Gastroesophageal sphincter (tissue), 3 donors: ENCODE data around the gene ZMYND12.
"Not testable (repeated sequence)": the region's sequence is repeated elsewhere in the genome, so short reads cannot be mapped to it uniquely, and the experiment has no call there.

Experiments
- CTCF ChIP-seq, 4 experiments: fragments of 200-600 bp in 2 of 4; fragments of 450-650 bp in 2 of 4; sonication (generic) in 1 of 4; IDR thresholded peaks; one replicate each; pipeline ENCODE4 v1.5.1; 2017 to 2019; ENCODE audit warnings: antibody characterized with exemption in 4 of 4, mild to moderate bottlenecking in 2 of 4, moderate library complexity in 2 of 4
- EP300 ChIP-seq: sonication (generic); formaldehyde crosslinking; IDR thresholded peaks from one replicate; pipeline ENCODE4 v1.6.1; 2017; ENCODE audit warnings: antibody characterized with exemption, mild to moderate bottlenecking
- POLR2A ChIP-seq, 2 donors: fragments of 450-650 bp; IDR thresholded peaks; one replicate each; pipeline ENCODE4 v1.6.1; 2017; ENCODE audit warnings: antibody characterized with exemption in 2 of 2, mild to moderate bottlenecking in 2 of 2, moderate library complexity in 1 of 2

- TF ChIP-seq EP300; POLR2A (IDR thresholded peaks at IDR 0.05); CTCF (IDR thresholded peaks at IDR 0.05): not testable (repeated sequence)
Observed at GRCh38 chr1:42477354-42477753, 21.5 kb upstream of the ZMYND12 start.
